Measurements from ENCODE around the gene KIDINS220. TPM values are rescaled to one million over a fixed set of nuclear protein-coding genes. Genes with fewer than 3 reads are reported as not detected.

Gene KIDINS220
- total and polyA plus RNA-seq, 2 of the 13 experiments (the other 11 are each of a cell fraction or from before 2014, with no cell fraction given): 25.2 to 32.3 TPM

DNA sequence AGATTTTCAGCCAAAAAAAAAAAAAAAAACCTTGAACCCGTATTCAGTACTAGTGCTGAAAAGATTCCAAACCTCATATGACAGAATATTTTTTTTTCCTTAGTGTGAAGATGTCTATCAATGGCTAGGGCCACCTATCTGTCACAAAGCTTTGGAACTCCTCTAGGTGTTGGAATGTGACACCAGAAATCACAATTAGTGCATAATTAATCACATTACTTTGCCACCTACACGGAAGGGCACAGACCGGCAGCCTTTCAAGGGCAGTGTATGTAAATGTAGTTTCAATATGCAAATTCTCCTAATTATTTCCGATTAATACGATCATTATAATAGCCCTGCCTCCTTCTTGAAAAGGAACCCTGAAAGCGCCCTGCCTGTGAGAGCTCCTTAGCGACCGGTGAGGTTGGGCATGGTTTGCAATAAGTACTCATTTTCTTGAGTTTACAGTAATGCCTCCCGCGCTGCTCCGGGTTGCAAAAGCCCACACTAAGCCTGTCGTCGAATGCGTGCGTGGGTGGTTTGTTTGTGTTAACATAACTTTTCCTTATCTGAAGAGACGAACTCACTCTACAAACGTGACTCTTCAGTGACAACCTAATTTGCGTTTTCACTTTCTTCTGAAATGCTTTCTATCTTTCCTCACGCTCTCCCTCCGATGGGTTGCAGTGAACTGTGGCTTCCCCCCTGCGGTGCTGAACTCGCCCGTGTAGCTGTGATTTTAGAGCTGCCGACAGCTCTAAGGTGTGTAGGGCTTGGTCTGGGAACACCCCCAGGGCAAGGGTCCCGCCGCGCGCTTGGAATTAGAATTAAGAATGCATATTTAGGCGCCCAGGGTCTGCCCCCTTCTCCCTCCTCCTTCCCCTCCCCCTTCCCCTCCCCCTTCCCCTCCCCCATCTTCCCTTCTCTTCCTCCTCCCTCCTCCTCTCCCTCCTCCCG is 156.3 kb downstream of the KIDINS220 start:
- ChIA-PET POLR2A (interaction anchor here (0.7 to 7.2 kb wide), 61 partner anchors 9 to 1253 kb away, joined by 3 to 354 read pairs (median 7); no protein-coding TSS in a partner anchor), CTCF (ENCODE audit: low intra/inter-chr PET ratio, low total read pairs) (no interaction called here)
- peaks cover 33% of the 10 kb centered on the region for H3K4me1 ChIP-seq (ENCODE audit: insufficient read depth, low read length)
- H3K9me3 ChIP-seq (ENCODE audit: low read length): no peaks in the 10 kb centered on the region
- no TSS peak for BruUV-seq (replicated peaks)
- peak overlapping the region; percentile 100 for H3K9ac ChIP-seq (ENCODE audit: insufficient read depth, low read depth, low read length)
- no peaks in the 10 kb centered on the region for H3K36me3 ChIP-seq (replicated peaks in 1 of 2; ENCODE audit: control insufficient read depth in 1 of 2, insufficient read depth in 2 of 2, low read length in 2 of 2)
- intact Hi-C loops (cut with micrococcal nuclease; ENCODE audit: unreplicated experiment) (loop anchor here (1.0 to 5.0 kb wide), 7 partner anchors 48 to 1584 kb away; no protein-coding TSS in a partner anchor), in situ Hi-C loops (cut with HindIII; ENCODE audit: extremely low pct_ligation_motif_present, low pct_unique_long_range_greater_than_20kb) (no loop called here)
- peaks cover 36% of the 10 kb centered on the region for H3K79me2 ChIP-seq (ENCODE audit: insufficient read depth, low read length)
- peak overlapping the region; percentile 100 for H3K27ac ChIP-seq (ENCODE audit: extremely low read length, insufficient read depth, low read length)
- ATAC-seq (0 out of 3 replicates have a peak, but pooled peaks have one; percentile 1), FAIRE-seq (no peak), DNase-seq (ENCODE audit: low spot score) (peak; percentile 78)
- H3K4me2 ChIP-seq (ENCODE audit: low read depth, low read length): peak overlapping the region; percentile 99
- H3K4me3 ChIP-seq (replicated peaks in 1 of 3; ENCODE audit: insufficient read depth in 1 of 3, low read depth in 2 of 3, low read length in 3 of 3): peak overlapping the region; percentile 65 to 94 (median 79)
- H3K27me3 ChIP-seq (ENCODE audit: control insufficient read depth in 1 of 2, insufficient read depth in 2 of 2, low read length in 2 of 2): peaks cover 0 to 8% of the 10 kb centered on the region in 2 experiments; a peak in 1 of 5 replicates
- WGBS (ENCODE audit: low lambda C conversion rate): 1% methylated on average over 30 of the region's 30 CpGs
- H4K20me1 ChIP-seq (ENCODE audit: insufficient read depth, low read length): peaks cover 21% of the 10 kb centered on the region
- H2AFZ ChIP-seq (ENCODE audit: low read length): no peak overlapping the region
- TF ChIP-seq GLI4 (CRISPR knock-in tag; IDR thresholded peaks at IDR 0.05; ENCODE audit: borderline replicate concordance) (peak; percentile 71; the same call in 1 of the 2 replicates), SOX13 (IDR thresholded peaks at IDR 0.05) (no peak), SOX13 (CRISPR knock-in tag; conservative IDR thresholded peaks at IDR 0.05 in 1 of 2, IDR thresholded peaks at IDR 0.05 in 1 of 2) (peak in 1 of 2 experiments; percentile 16; a peak in 1 of 4 replicates), SMAD3 (CRISPR knock-in tag; IDR thresholded peaks at IDR 0.05) (no peak; the same call in 1 of the 2 replicates), RARA (CRISPR knock-in tag; IDR thresholded peaks at IDR 0.05) (peak; percentile 26; the same call in 1 of the 2 replicates), YEATS4 (CRISPR knock-in tag; IDR thresholded peaks at IDR 0.05; ENCODE audit: borderline replicate concordance) (no peak), NONO (IDR thresholded peaks at IDR 0.05) (no peak), NONO (CRISPR knock-in tag; conservative IDR thresholded peaks at IDR 0.05) (no peak), SALL1 (CRISPR knock-in tag; IDR thresholded peaks at IDR 0.05) (peak; percentile 65; the same call in 1 of the 2 replicates), HOXA5 (CRISPR knock-in tag; IDR thresholded peaks at IDR 0.05) (peak; percentile 69; the same call in 1 of the 2 replicates), MAZ (IDR thresholded peaks at IDR 0.05; ENCODE audit: borderline replicate concordance, low read depth, low read length) (0 out of 2 replicates have a peak, but pooled peaks have one; percentile 50), MAZ (CRISPR knock-in tag; IDR thresholded peaks at IDR 0.05; ENCODE audit: low read depth) (no peak)
- TF ChIP-seq, protein P1, sequence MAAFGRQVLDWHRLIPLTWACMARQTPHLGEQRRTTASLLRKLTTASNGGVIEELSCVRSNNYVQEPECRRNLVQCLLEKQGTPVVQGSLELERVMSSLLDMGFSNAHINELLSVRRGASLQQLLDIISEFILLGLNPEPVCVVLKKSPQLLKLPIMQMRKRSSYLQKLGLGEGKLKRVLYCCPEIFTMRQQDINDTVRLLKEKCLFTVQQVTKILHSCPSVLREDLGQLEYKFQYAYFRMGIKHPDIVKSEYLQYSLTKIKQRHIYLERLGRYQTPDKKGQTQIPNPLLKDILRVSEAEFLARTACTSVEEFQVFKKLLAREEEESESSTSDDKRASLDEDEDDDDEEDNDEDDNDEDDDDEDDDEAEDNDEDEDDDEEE (CRISPR knock-in tag; IDR thresholded peaks at IDR 0.05): 0 out of 2 replicates have a peak, but pooled peaks have one; percentile 4
- TF ChIP-seq, protein P2, sequence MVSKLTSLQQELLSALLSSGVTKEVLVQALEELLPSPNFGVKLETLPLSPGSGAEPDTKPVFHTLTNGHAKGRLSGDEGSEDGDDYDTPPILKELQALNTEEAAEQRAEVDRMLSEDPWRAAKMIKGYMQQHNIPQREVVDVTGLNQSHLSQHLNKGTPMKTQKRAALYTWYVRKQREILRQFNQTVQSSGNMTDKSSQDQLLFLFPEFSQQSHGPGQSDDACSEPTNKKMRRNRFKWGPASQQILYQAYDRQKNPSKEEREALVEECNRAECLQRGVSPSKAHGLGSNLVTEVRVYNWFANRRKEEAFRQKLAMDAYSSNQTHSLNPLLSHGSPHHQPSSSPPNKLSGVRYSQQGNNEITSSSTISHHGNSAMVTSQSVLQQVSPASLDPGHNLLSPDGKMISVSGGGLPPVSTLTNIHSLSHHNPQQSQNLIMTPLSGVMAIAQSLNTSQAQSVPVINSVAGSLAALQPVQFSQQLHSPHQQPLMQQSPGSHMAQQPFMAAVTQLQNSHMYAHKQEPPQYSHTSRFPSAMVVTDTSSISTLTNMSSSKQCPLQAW (CRISPR knock-in tag; IDR thresholded peaks at IDR 0.05): peak; percentile 59
- TF ChIP-seq, protein P3, sequence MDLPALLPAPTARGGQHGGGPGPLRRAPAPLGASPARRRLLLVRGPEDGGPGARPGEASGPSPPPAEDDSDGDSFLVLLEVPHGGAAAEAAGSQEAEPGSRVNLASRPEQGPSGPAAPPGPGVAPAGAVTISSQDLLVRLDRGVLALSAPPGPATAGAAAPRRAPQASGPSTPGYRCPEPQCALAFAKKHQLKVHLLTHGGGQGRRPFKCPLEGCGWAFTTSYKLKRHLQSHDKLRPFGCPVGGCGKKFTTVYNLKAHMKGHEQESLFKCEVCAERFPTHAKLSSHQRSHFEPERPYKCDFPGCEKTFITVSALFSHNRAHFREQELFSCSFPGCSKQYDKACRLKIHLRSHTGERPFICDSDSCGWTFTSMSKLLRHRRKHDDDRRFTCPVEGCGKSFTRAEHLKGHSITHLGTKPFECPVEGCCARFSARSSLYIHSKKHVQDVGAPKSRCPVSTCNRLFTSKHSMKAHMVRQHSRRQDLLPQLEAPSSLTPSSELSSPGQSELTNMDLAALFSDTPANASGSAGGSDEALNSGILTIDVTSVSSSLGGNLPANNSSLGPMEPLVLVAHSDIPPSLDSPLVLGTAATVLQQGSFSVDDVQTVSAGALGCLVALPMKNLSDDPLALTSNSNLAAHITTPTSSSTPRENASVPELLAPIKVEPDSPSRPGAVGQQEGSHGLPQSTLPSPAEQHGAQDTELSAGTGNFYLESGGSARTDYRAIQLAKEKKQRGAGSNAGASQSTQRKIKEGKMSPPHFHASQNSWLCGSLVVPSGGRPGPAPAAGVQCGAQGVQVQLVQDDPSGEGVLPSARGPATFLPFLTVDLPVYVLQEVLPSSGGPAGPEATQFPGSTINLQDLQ (CRISPR knock-in tag; IDR thresholded peaks at IDR 0.05): no peak
- TF ChIP-seq, protein P4, sequence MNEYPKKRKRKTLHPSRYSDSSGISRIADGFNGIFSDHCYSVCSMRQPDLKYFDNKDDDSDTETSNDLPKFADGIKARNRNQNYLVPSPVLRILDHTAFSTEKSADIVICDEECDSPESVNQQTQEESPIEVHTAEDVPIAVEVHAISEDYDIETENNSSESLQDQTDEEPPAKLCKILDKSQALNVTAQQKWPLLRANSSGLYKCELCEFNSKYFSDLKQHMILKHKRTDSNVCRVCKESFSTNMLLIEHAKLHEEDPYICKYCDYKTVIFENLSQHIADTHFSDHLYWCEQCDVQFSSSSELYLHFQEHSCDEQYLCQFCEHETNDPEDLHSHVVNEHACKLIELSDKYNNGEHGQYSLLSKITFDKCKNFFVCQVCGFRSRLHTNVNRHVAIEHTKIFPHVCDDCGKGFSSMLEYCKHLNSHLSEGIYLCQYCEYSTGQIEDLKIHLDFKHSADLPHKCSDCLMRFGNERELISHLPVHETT (CRISPR knock-in tag; conservative IDR thresholded peaks at IDR 0.05): peak; percentile 49; the same call in 1 of the 2 replicates

All from HepG2 (cell line).